H1 (cell line): ENCODE measurements around the gene KATNIP. TPM values are rescaled to one million over a fixed set of nuclear protein-coding genes. Genes with fewer than 3 reads are reported as not detected.

Experiments used
- CTCF ChIA-PET: fragments of 300-600 bp; sonication (Branson Sonifier 250); formaldehyde crosslinking; loops from one replicate; lab custom pipeline; 2021; ENCODE audit not compliant: partially characterized antibody; lab: Charles Lee
- POLR2A ChIA-PET: fragments of 300-600 bp; sonication (Branson Sonifier 250); formaldehyde crosslinking; loops from one replicate; lab custom pipeline; 2021; ENCODE audit warnings: inconsistent platforms; ENCODE audit not compliant: partially characterized antibody; lab: Charles Lee
- DNase-seq, 2 experiments: peaks; one replicate each; pipeline versions ENCODE4 v3.0.0 to v3.0.0-alpha.2; 2010 to 2022; ENCODE audit warnings: low spot score in 2 of 2, low read depth in 1 of 2, mixed read lengths in 1 of 2
- FAIRE-seq: peaks from 2 replicates; lab custom pipeline; 2011; peaks lifted over from hg19 to GRCh38; lab: Jason Lieb, UNC
- H2AFZ ChIP-seq: 2 replicates; pipeline ENCODE4 v1.8.1; 2012; ENCODE audit warnings: low read length, inconsistent platforms
- H2AK5ac ChIP-seq: 2 replicates; pipeline ENCODE4 v1.6.1; 2013; ENCODE audit warnings: low read depth, low read length
- H2BK120ac ChIP-seq: replicated peaks from 2 replicates; pipeline ENCODE3; 2013; ENCODE audit warnings: low read depth, low read length, inconsistent platforms
- H2BK12ac ChIP-seq: 2 replicates; pipeline ENCODE4 v1.6.1; 2013; ENCODE audit warnings: low read depth, low read length
- H2BK15ac ChIP-seq: 2 replicates; pipeline ENCODE4 v1.6.1; 2013; ENCODE audit warnings: low read length
- H2BK20ac ChIP-seq: 2 replicates; pipeline ENCODE4 v1.6.1; 2013; ENCODE audit warnings: low read length
- H2BK5ac ChIP-seq: 2 replicates; pipeline ENCODE4 v1.6.1; 2013; ENCODE audit warnings: low read depth, low read length
- H3K14ac ChIP-seq: 2 replicates; pipeline ENCODE4 v1.6.1; 2013; ENCODE audit warnings: inconsistent platforms; ENCODE audit not compliant: insufficient read length
- H3K18ac ChIP-seq: 2 replicates; pipeline ENCODE4 v1.6.1; 2013; ENCODE audit warnings: low read length; ENCODE audit errors: extremely low read depth
- H3K23ac ChIP-seq: 2 replicates; pipeline ENCODE4 v1.6.1; 2013; ENCODE audit warnings: inconsistent platforms; ENCODE audit not compliant: insufficient read length
- H3K23me2 ChIP-seq: 2 replicates; pipeline ENCODE4 v1.6.1; 2013; ENCODE audit warnings: low read depth, low read length
- H3K27ac ChIP-seq: 2 replicates; pipeline ENCODE4 v1.6.1; 2011; ENCODE audit warnings: low read depth, low read length, inconsistent platforms
- H3K27me3 ChIP-seq, 4 experiments: replicated peaks in 1 of 4; 1 replicate in 1 of 4; 2 replicates in 3 of 4; pipeline versions ENCODE4 v1.6.1 to v1.8.1; 2011 to 2013; ENCODE audit warnings: low read length in 3 of 4, mild to moderate bottlenecking in 3 of 4, inconsistent platforms in 2 of 4, mixed read lengths in 2 of 4, moderate library complexity in 1 of 4; ENCODE audit not compliant: control insufficient read depth in 3 of 4, insufficient read depth in 3 of 4; ENCODE audit errors: extremely low read depth in 1 of 4
- H3K36me3 ChIP-seq, 4 experiments: 2 replicates each; pipeline versions ENCODE4 v1.6.1 to v1.8.1; 2011 to 2013; ENCODE audit warnings: mild to moderate bottlenecking in 4 of 4, low read length in 3 of 4, moderate library complexity in 2 of 4, control low read depth in 1 of 4, inconsistent platforms in 1 of 4; ENCODE audit not compliant: insufficient read depth in 4 of 4, control insufficient read depth in 2 of 4
- H3K4ac ChIP-seq: replicated peaks from 2 replicates; pipeline ENCODE3; 2013; ENCODE audit warnings: low read length, low read depth, mixed read lengths, inconsistent platforms; ENCODE audit not compliant: insufficient read length
- H3K4me1 ChIP-seq, 4 experiments: replicated peaks in 1 of 4; 1 replicate in 1 of 4; 2 replicates in 3 of 4; pipeline versions ENCODE4 v1.6.1 to v1.8.1; 2011 to 2013; ENCODE audit warnings: low read length in 3 of 4, inconsistent platforms in 2 of 4, mixed read lengths in 1 of 4; ENCODE audit not compliant: insufficient read depth in 4 of 4, control insufficient read depth in 3 of 4
- H3K4me2 ChIP-seq, 2 experiments: 2 replicates each; pipeline versions ENCODE4 v1.6.1 to v1.8.1; 2011 to 2013; ENCODE audit warnings: low read depth in 2 of 2, low read length in 2 of 2, control low read depth in 1 of 2, inconsistent platforms in 1 of 2, mild to moderate bottlenecking in 1 of 2; ENCODE audit not compliant: insufficient read depth in 1 of 2
- H3K4me3 ChIP-seq, 4 experiments: fragments of 200-600, 300-600 bp in 1 of 4; sonication (generic), shearing (Covaris generic), sonication (Bioruptor Twin) in 1 of 4; 2 replicates each; pipeline versions ENCODE4 v1.5.1 to v1.8.1; 2011 to 2016; ENCODE audit warnings: low read length in 4 of 4, low read depth in 3 of 4, control low read depth in 2 of 4, inconsistent platforms in 2 of 4, mild to moderate bottlenecking in 2 of 4, mixed read lengths in 1 of 4, moderate library complexity in 1 of 4; ENCODE audit not compliant: insufficient read depth in 2 of 4; ENCODE audit errors: extremely low read depth in 1 of 4
- H3K56ac ChIP-seq: replicated peaks from 2 replicates; pipeline ENCODE3; 2013; ENCODE audit warnings: low read depth, mild to moderate bottlenecking, mixed read lengths, low read length, inconsistent platforms; ENCODE audit not compliant: insufficient read length
- H3K79me1 ChIP-seq: 2 replicates; pipeline ENCODE4 v1.6.1; 2013; ENCODE audit warnings: low read depth, low read length, control low read depth
- H3K79me2 ChIP-seq, 2 experiments: 2 replicates each; pipeline versions ENCODE4 v1.6.1 to v1.8.1; 2012 to 2013; ENCODE audit warnings: low read length in 2 of 2, mild to moderate bottlenecking in 2 of 2, inconsistent platforms in 1 of 2; ENCODE audit not compliant: insufficient read depth in 2 of 2, control insufficient read depth in 1 of 2
- H3K9ac ChIP-seq, 4 experiments: replicated peaks in 1 of 4; 1 replicate in 1 of 4; 2 replicates in 3 of 4; pipeline versions ENCODE4 v1.6.1 to v1.8.1; 2011 to 2013; ENCODE audit warnings: low read depth in 3 of 4, low read length in 3 of 4, control low read depth in 2 of 4, mild to moderate bottlenecking in 2 of 4, moderate library complexity in 2 of 4, inconsistent platforms in 1 of 4; ENCODE audit errors: extremely low read depth in 1 of 4
- H3K9me3 ChIP-seq, 2 experiments: 2 replicates each; pipeline versions ENCODE4 v1.6.1 to v1.8.1; 2012 to 2013; ENCODE audit warnings: mild to moderate bottlenecking in 2 of 2, moderate library complexity in 2 of 2, control low read depth in 1 of 2, inconsistent platforms in 1 of 2, low read depth in 1 of 2, low read length in 1 of 2, mixed read lengths in 1 of 2; ENCODE audit not compliant: insufficient read depth in 2 of 2
- H4K20me1 ChIP-seq, 2 experiments: replicated peaks in 1 of 2; 2 replicates each; pipeline versions ENCODE3 to v1.8.1; 2011 to 2013; ENCODE audit warnings: inconsistent platforms in 2 of 2, low read length in 2 of 2, mild to moderate bottlenecking in 1 of 2; ENCODE audit not compliant: insufficient read depth in 2 of 2, control insufficient read depth in 1 of 2
- H4K5ac ChIP-seq: 2 replicates; pipeline ENCODE4 v1.6.1; 2013; ENCODE audit warnings: low read length, low read depth, mixed read lengths, inconsistent platforms; ENCODE audit not compliant: insufficient read length
- H4K8ac ChIP-seq: 2 replicates; pipeline ENCODE4 v1.8.0; 2013; ENCODE audit warnings: mild to moderate bottlenecking, moderate library complexity, low read length, inconsistent platforms; ENCODE audit not compliant: insufficient read depth; ENCODE audit errors: extremely low read depth
- H4K91ac ChIP-seq: replicated peaks from 2 replicates; pipeline ENCODE3; 2013; ENCODE audit warnings: low read length, mixed read lengths, inconsistent platforms; ENCODE audit not compliant: insufficient read length
- BRCA1 ChIP-seq: IDR thresholded peaks from 2 replicates; pipeline ENCODE4 v1.6.1; 2012; ENCODE audit warnings: low read depth, low read length, improper control_type of control experiment
- CEBPB ChIP-seq: IDR thresholded peaks from 2 replicates; pipeline ENCODE4 v1.6.1; 2012; ENCODE audit warnings: low read depth, low read length
- CREB1 ChIP-seq: IDR thresholded peaks from 2 replicates; pipeline ENCODE4 v1.6.1; 2012; ENCODE audit warnings: inconsistent platforms
- CTCF ChIP-seq, 3 experiments: IDR thresholded peaks; 1 replicate in 2 of 3; 2 replicates in 1 of 3; pipeline versions ENCODE4 v1.5.1 to v1.6.1; 2011; ENCODE audit warnings: low read length in 3 of 3, mild to moderate bottlenecking in 3 of 3, inconsistent platforms in 2 of 3, low read depth in 1 of 3, moderate library complexity in 1 of 3; ENCODE audit not compliant: insufficient read depth in 1 of 3; ENCODE audit errors: control extremely low read depth in 1 of 3
- GTF2F1 ChIP-seq: IDR thresholded peaks from 2 replicates; pipeline ENCODE4 v1.6.1; 2012; ENCODE audit warnings: low read depth, low read length, improper control_type of control experiment, borderline replicate concordance
- HDAC6 ChIP-seq: IDR thresholded peaks from one replicate; pipeline ENCODE4 v1.7.1; 2012; ENCODE audit warnings: low read depth, mild to moderate bottlenecking, inconsistent platforms, low read length, moderate library complexity
- JUND ChIP-seq: IDR thresholded peaks from 2 replicates; pipeline ENCODE4 v1.6.1; 2011; ENCODE audit warnings: mild to moderate bottlenecking, improper control_type of control experiment, low read length
- KDM4A ChIP-seq: IDR thresholded peaks from one replicate; pipeline ENCODE4 v1.7.1; 2012; ENCODE audit warnings: low read depth, mild to moderate bottlenecking, moderate library complexity, low read length, inconsistent platforms; ENCODE audit not compliant: severe bottlenecking
- NANOG ChIP-seq: IDR thresholded peaks from 2 replicates; pipeline ENCODE4 v1.6.1; 2011; ENCODE audit warnings: low read length, low read depth, mild to moderate bottlenecking, inconsistent platforms; ENCODE audit not compliant: insufficient read depth, poor library complexity, severe bottlenecking
- POLR2A ChIP-seq, 2 experiments: IDR thresholded peaks; 1 replicate in 1 of 2; 2 replicates in 1 of 2; pipeline ENCODE4 v1.6.1; 2011; ENCODE audit warnings: low read depth in 2 of 2, low read length in 2 of 2, mild to moderate bottlenecking in 2 of 2; ENCODE audit errors: control extremely low read depth in 1 of 2
- SIRT6 ChIP-seq: IDR thresholded peaks from one replicate; pipeline ENCODE4 v1.7.1; 2012; ENCODE audit warnings: low read length, inconsistent platforms
- SP1 ChIP-seq: IDR thresholded peaks from 2 replicates; pipeline ENCODE4 v1.6.1; 2011; ENCODE audit warnings: low read depth, low read length
- WGBS, 2 experiments: shearing (Covaris generic) in 1 of 2; methylation state at CpG; one replicate each; pipeline versions ENCODE4 v1.1.6 to v1.1.7; 2013 to 2015; ENCODE audit warnings: low lambda C conversion rate in 2 of 2, mixed read lengths in 2 of 2, inconsistent platforms in 1 of 2, low coverage in 1 of 2, missing lambda C conversion rate in 1 of 2; ENCODE audit not compliant: insufficient replicate concordance in 2 of 2, insufficient coverage in 1 of 2, insufficient read length in 1 of 2; ENCODE audit errors: extremely low coverage in 1 of 2, missing lambda C conversion rate in 1 of 2; 5-methylcytosine and 5-hydroxymethylcytosine counted together
- polyA plus RNA-seq, 7 experiments: library from polyadenylated mRNA; depleted of rRNA in 3 of 7; stranded (reverse) in 5 of 7; unstranded in 2 of 7; fragments of >200 nt in 5 of 7; fragments of 200-250 nt in 2 of 7; gene quantifications; 1 replicate in 5 of 7; 2 replicates in 1 of 7; 4 replicates in 1 of 7; pipeline versions ENCODE4 v1.2.1 to v1.2.3, GENCODE V29; 2011 to 2013; ENCODE audit warnings: missing spikeins in 2 of 7, mixed read lengths in 2 of 7
- total RNA-seq: library from RNA; stranded (reverse); fragmentation: NEBNext Ultra II Directional; extraction: Animal tissue kit (Norgen Biotek cat#: 25700); gene quantifications from 2 replicates; pipeline ENCODE4 v1.2.1, GENCODE V29; 2021

Gene KATNIP
- total and polyA plus RNA-seq, 2 of the 8 experiments (the other 6 are each of a cell fraction or from before 2014, with no cell fraction given), result 7.9 to 20.0 TPM

- Histone ChIP-seq H3K4me2 (no peak overlapping the region), H2AK5ac (no peak overlapping the region), H3K14ac (no peak overlapping the region), H3K23me2 (no peaks in the 10 kb centered on the region; the same call in 1 of the 2 replicates), H3K9ac (no peak overlapping the region), H3K23ac (no peak overlapping the region), H3K18ac (no peak overlapping the region), H2BK12ac (no peak overlapping the region), H3K4me3 (no peak overlapping the region), H3K36me3 (no peaks in the 10 kb centered on the region), H2AFZ (no peak overlapping the region), H2BK120ac (no peak overlapping the region), H3K27me3 (no peaks in the 10 kb centered on the region), H3K56ac (no peak overlapping the region), H3K79me2 (no peaks in the 10 kb centered on the region), H4K20me1 (peaks cover 1 to 2% of the 10 kb centered on the region in 2 experiments), H3K4ac (no peak overlapping the region), H4K5ac (no peak overlapping the region), H3K79me1 (no peaks in the 10 kb centered on the region; the same call in 1 of the 2 replicates), H2BK15ac (no peak overlapping the region), H4K8ac (no peak overlapping the region), H2BK20ac (no peak overlapping the region), H3K4me1 (peaks cover 0 to 2% (median 0%) of the 10 kb centered on the region in 4 experiments; a peak in 1 of 7 replicates), H4K91ac (no peak overlapping the region), H3K27ac (no peak overlapping the region), H2BK5ac (no peak overlapping the region), H3K9me3 (no peaks in the 10 kb centered on the region)
- POLR2A ChIA-PET, result interaction anchor here (0.9 kb wide), 1 partner anchor 8 kb away, joined by 3 read pairs; no protein-coding TSS in a partner anchor
- 90% methylated on average over 4 of the region's 4 CpGs; no CpG with 5 or more reads in 1 of the 2 experiments for WGBS, 2 experiments
- DNase-seq (no peak), FAIRE-seq (no peak)
- CTCF ChIA-PET, result interaction anchor here (0.6 to 1.0 kb wide), 2 partner anchors 8 to 749 kb away, joined by 3 read pairs; no protein-coding TSS in a partner anchor
- TF ChIP-seq CTCF (IDR thresholded peaks at IDR 0.05; ENCODE audit: control extremely low read depth in 1 of 3, insufficient read depth in 1 of 3, low read depth in 1 of 3, low read length in 3 of 3) (no peak), HDAC6 (no peak), GTF2F1 (no peak), JUND (no peak), BRCA1 (no peak), NANOG (no peak), CREB1 (no peak), CEBPB (no peak), SIRT6 (no peak), KDM4A (no peak), POLR2A (IDR thresholded peaks at IDR 0.05; ENCODE audit: control extremely low read depth in 1 of 2, low read depth in 2 of 2, low read length in 2 of 2) (no peak), SP1 (no peak)
Measured at GRCh38 chr16:27568077-27568476, 18.1 kb downstream of the KATNIP start.
